A549 (cell line): Measurements from ENCODE around the gene SRMS. TPM values are rescaled to one million over a fixed set of nuclear protein-coding genes. Genes with fewer than 3 reads are reported as not detected.
A peak's percentile ranks its signal among the peaks of the same experiment; 100 is the strongest.

ENCODE experiments used
- ATAC-seq, 2 experiments: fragments of 200-7000 bp in 1 of 2; fragments of >200 bp in 1 of 2; cut with Nextera tagmentation in 1 of 2; cut with Tn5 transposase in 1 of 2; 3 replicates each; pipeline versions ENCODE4 v1.8.0 to v1.9.1; 2018 to 2020; ENCODE audit warnings: mild to moderate bottlenecking in 1 of 2, moderate library complexity in 1 of 2
- CTCF ChIA-PET: fragments of 300-600 bp; sonication (Branson Sonifier 250); formaldehyde crosslinking; extraction: SDS; loops from one replicate; lab custom pipeline; 2021; ENCODE audit warnings: antibody characterized with exemption, inconsistent platforms; lab: Yijun Ruan, JAX
- POLR2A ChIA-PET: fragments of 350-600 bp; formaldehyde crosslinking; extraction: SDS; loops from one replicate; lab custom pipeline; 2021; ENCODE audit warnings: antibody characterized with exemption, inconsistent platforms; lab: Yijun Ruan, JAX
- DNase-seq, 2 experiments: peaks; one replicate each; pipeline versions ENCODE4 v3.0.0 to v3.0.0-alpha.2; 2011 to 2016; ENCODE audit warnings: low read depth in 1 of 2, low spot score in 1 of 2
- FAIRE-seq: peaks from 2 replicates; lab custom pipeline; 2011; peaks lifted over from hg19 to GRCh38; lab: Jason Lieb, UNC
- H3K27ac ChIP-seq, 2 experiments: fragments of >200 bp; sonication (Bioruptor Twin); formaldehyde crosslinking; 3 replicates each; pipeline ENCODE4 v1.5.1; 2016 to 2017
- H3K4me1 ChIP-seq: fragments of >200 bp; sonication (Bioruptor Twin); formaldehyde crosslinking; 3 replicates; pipeline ENCODE4 v1.6.1; 2016
- H3K4me2 ChIP-seq: fragments of >200 bp; sonication (Bioruptor Twin); formaldehyde crosslinking; 3 replicates; pipeline ENCODE4 v1.6.1; 2016
- H3K4me3 ChIP-seq: fragments of >200 bp; sonication (Bioruptor Twin); formaldehyde crosslinking; 3 replicates; pipeline ENCODE4 v1.5.1; 2016
- H3K9me3 ChIP-seq: fragments of >200 bp; sonication (Bioruptor Twin); formaldehyde crosslinking; 3 replicates; pipeline ENCODE4 v1.6.1; 2016
- BHLHE40 ChIP-seq: IDR thresholded peaks from 2 replicates; pipeline ENCODE4 v1.6.1; 2012; ENCODE audit warnings: low read depth, low read length, inconsistent platforms
- CBX2 ChIP-seq: fragments of 200-600 bp; sonication (generic); IDR thresholded peaks from 2 replicates; pipeline ENCODE4 v1.6.1; 2016; ENCODE audit warnings: low read depth, mild to moderate bottlenecking, borderline replicate concordance
- CBX8 ChIP-seq: fragments of 200-600 bp; sonication (generic); IDR thresholded peaks from 2 replicates; pipeline ENCODE4 v1.6.1; 2016
- CHD2 ChIP-seq: fragments of 150-350 bp; IDR thresholded peaks from 2 replicates; pipeline ENCODE4 v1.6.1; 2014; ENCODE audit warnings: low read length; ENCODE audit not compliant: partially characterized antibody
- EP300 ChIP-seq, 2 experiments: fragments of >200 bp; sonication (Bioruptor Twin); formaldehyde crosslinking; IDR thresholded peaks; 2 replicates in 1 of 2; 3 replicates in 1 of 2; pipeline ENCODE4 v1.6.1; 2016 to 2017
- ESRRA ChIP-seq: fragments of 150-350 bp; IDR thresholded peaks from 2 replicates; pipeline ENCODE4 v1.6.1; 2014; ENCODE audit warnings: mild to moderate bottlenecking, low read length, borderline replicate concordance
- FOSB ChIP-seq: fragments of 250-450 bp; sonication (Bioruptor Pico); IDR thresholded peaks from 2 replicates; pipeline ENCODE4 v1.5.0; 2020; ENCODE audit warnings: mild to moderate bottlenecking, moderate library complexity
- FOSL2 ChIP-seq, 2 experiments: fragments of 450-650 bp in 1 of 2; fragments of >200 bp in 1 of 2; sonication (Bioruptor Twin) in 1 of 2; formaldehyde crosslinking; IDR thresholded peaks; 2 replicates each; pipeline versions ENCODE4 v1.5.0 to v1.6.1; 2016 to 2020; ENCODE audit warnings: mild to moderate bottlenecking in 1 of 2, moderate library complexity in 1 of 2
- KDM5A ChIP-seq: fragments of 200-600 bp; sonication (generic); IDR thresholded peaks from 2 replicates; pipeline ENCODE4 v1.6.1; 2016; ENCODE audit warnings: antibody characterized with exemption, mild to moderate bottlenecking
- MAFK ChIP-seq: fragments of 450-650 bp; IDR thresholded peaks from 2 replicates; pipeline ENCODE4 v1.6.1; 2014; ENCODE audit not compliant: partially characterized antibody
- MYC ChIP-seq: IDR thresholded peaks from 2 replicates; pipeline ENCODE4 v1.6.1; 2012; ENCODE audit warnings: mild to moderate bottlenecking, inconsistent platforms, low read length, improper control_type of control experiment, borderline replicate concordance
- NFE2L2 ChIP-seq: fragments of 150-350 bp; conservative IDR thresholded peaks from 2 replicates; pipeline ENCODE4 v1.6.1; 2014; ENCODE audit warnings: low read length
- PHF8 ChIP-seq: fragments of 200-600 bp; sonication (generic); IDR thresholded peaks from 2 replicates; pipeline ENCODE4 v1.6.1; 2016; ENCODE audit warnings: low read depth, mild to moderate bottlenecking, antibody characterized with exemption, moderate library complexity, borderline replicate concordance
- POLR2A ChIP-seq: IDR thresholded peaks from 2 replicates; pipeline ENCODE4 v1.6.1; 2012; ENCODE audit warnings: mild to moderate bottlenecking, low read length
- RCOR1 ChIP-seq: fragments of 150-350 bp; IDR thresholded peaks from 2 replicates; pipeline ENCODE4 v1.6.1; 2014; ENCODE audit warnings: antibody characterized with exemption, low read length, low read depth
- RFX5 ChIP-seq: fragments of 450-650 bp; IDR thresholded peaks from 2 replicates; pipeline ENCODE4 v1.7.1; 2014; ENCODE audit warnings: antibody characterized with exemption, mild to moderate bottlenecking, moderate library complexity
- SMC3 ChIP-seq: fragments of >200 bp; sonication (Bioruptor Twin); formaldehyde crosslinking; IDR thresholded peaks from 3 replicates; pipeline ENCODE4 v1.6.1; 2018; ENCODE audit warnings: inconsistent platforms
- SREBF2 ChIP-seq: fragments of 450-650 bp; IDR thresholded peaks from 2 replicates; pipeline ENCODE4 v1.6.1; 2014; ENCODE audit warnings: mild to moderate bottlenecking, moderate library complexity
- TFCP2L1 ChIP-seq: fragments of 250-450 bp; sonication (Bioruptor Pico); IDR thresholded peaks from 2 replicates; pipeline ENCODE4 v1.5.0; 2021; ENCODE audit warnings: mild to moderate bottlenecking
- WGBS: methylation state at CpG from one replicate; pipeline ENCODE4 v1.1.6; 2017; ENCODE audit errors: missing lambda C conversion rate; 5-methylcytosine and 5-hydroxymethylcytosine counted together
- polyA plus RNA-seq, 4 experiments: library from polyadenylated mRNA; depleted of rRNA in 3 of 4; stranded (reverse); fragments of >200 nt; fragmentation: RNase III in 1 of 4; extraction: RNeasy Plus Mini Kit Qiagen cat#74134 plus additional on column Dnase treatment in 1 of 4; gene quantifications; 2 replicates in 3 of 4; 3 replicates in 1 of 4; pipeline ENCODE4 v1.2.3, GENCODE V29; 2011 to 2017
- TF ChIP-seq, protein P1 (sequence below): fragments of >200 bp; sonication (Bioruptor Twin); formaldehyde crosslinking; IDR thresholded peaks from 3 replicates; pipeline ENCODE4 v1.6.1; 2016
- TF ChIP-seq, protein P2 (sequence below): IDR thresholded peaks from 2 replicates; pipeline ENCODE4 v1.6.1; 2012
- TF ChIP-seq, protein P3 (sequence below): fragments of >200 bp; sonication (Bioruptor Twin); formaldehyde crosslinking; IDR thresholded peaks from 2 replicates; pipeline ENCODE4 v1.6.1; 2016
- TF ChIP-seq, protein P4 (sequence below): fragments of 250-450 bp; sonication (Bioruptor Pico); IDR thresholded peaks from 2 replicates; pipeline ENCODE4 v1.5.0; 2020; ENCODE audit warnings: low read depth, mild to moderate bottlenecking, moderate library complexity

Gene SRMS
- polyA plus RNA-seq, 2 of the 4 experiments (the other 2 are of a cell fraction) = not detected

DNA sequence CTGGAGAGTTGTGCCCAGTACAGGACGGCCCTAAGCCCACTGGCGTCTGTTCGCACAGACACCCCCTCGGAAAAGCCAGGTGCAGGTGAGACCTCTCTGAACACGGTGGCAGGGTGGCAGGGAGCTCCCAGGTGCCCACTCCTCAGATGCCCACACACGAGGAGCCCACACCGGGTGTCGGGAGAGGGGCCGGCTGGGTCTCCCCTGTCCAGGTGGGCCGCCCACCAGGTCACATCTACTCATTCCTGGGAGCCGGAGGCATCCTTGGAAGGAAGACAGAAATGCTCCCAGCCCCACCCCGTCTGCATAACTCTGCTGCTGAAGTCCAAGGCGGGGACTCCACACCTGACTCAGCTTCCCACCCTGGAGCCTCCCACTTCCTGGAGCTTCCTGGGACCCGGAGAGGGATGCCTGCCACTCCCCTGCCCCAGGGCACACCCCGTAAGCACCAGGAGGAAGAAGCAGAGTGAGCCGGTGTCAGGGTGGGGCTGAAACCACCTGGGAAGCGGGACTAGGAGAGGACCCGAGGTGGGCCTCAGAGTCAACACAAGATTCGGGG, 2.5 kb downstream of the SRMS start:
- 57% methylated on average over 6 of the region's 19 CpGs for WGBS
- DNase-seq (peak; percentile 75 to 78), ATAC-seq (peak; percentile 38 to 59), FAIRE-seq (no peak)
- Histone ChIP-seq H3K4me2 (peak overlapping the region; percentile 42; the same call in 2 of the 3 replicates), H3K4me1 (peaks cover 11% of the 10 kb centered on the region), H3K4me3 (no peak overlapping the region), H3K27ac (peak overlapping the region in 1 of 2 experiments; percentile 66; a peak in 3 of 6 replicates), H3K9me3 (no peaks in the 10 kb centered on the region)
- no peak for TF ChIP-seq FOSB (CRISPR knock-in tag)
- TF ChIP-seq MAFK = peak; percentile 24
- TF ChIP-seq KDM5A = no peak
- CTCF ChIA-PET = interaction anchor here (1.0 to 3.3 kb wide), 3 partner anchors 7 to 429 kb away, joined by 3 to 22 read pairs (median 4); partner anchors contain the start of gene PTK6
- POLR2A ChIA-PET = interaction anchor here (0.7 kb wide), 1 partner anchor 320 kb away, joined by 3 read pairs; the partner anchor contains the start of gene TPD52L2

DNA sequence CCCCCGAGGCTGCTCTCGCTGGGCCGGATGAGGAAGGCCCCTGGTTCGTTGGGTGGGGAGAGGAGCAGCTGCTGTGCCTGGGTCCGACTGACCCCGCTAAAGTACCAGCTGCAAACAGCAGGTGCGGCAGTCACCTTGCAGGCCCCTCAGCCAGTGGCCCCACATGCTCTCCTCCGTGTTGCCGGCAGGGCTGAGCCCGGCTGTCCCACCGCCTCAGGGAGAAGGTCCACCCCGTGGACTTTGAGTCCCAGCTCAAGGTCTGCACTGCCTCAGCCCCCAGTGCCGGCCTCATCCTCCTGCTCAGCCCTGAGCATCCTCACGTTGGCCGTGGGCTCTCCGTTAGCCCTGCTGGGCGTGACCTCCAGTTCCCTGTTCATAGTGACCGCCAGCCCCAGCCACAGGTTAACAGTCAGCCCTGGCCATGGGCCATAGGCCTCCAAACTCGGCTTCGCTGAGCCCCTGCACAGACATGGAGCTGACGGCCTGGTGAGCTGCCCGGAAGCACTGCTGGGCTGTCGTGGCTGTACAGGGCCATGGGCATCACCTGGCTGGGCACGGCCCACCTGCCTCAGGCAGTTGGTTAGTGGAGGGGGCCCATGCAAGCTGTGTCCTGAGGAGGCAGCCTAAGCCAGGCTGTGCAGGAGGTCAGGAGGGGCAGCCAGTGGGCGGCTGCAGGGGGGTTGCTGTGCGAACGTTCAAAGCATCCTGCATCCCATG, 3.1 kb downstream of the SRMS start:
- FAIRE-seq (no peak), DNase-seq (no peak), ATAC-seq (peak; percentile 1 to 14; a peak in 3 of 6 replicates)
- Histone ChIP-seq H3K27ac (peak overlapping the region in 1 of 2 experiments; percentile 66; a peak in 1 of 6 replicates), H3K4me3 (no peak overlapping the region), H3K4me2 (no peak overlapping the region), H3K9me3 (no peaks in the 10 kb centered on the region), H3K4me1 (peaks cover 11% of the 10 kb centered on the region)
- POLR2A ChIA-PET = interaction anchor here (0.7 kb wide), 1 partner anchor 321 kb away, joined by 3 read pairs; the partner anchor contains the start of gene TPD52L2
- no peak for TF ChIP-seq MYC
- TF ChIP-seq SMC3 = no peak
- no peak for TF ChIP-seq PHF8
- TF ChIP-seq RFX5 = no peak
- TF ChIP-seq, protein P1, sequence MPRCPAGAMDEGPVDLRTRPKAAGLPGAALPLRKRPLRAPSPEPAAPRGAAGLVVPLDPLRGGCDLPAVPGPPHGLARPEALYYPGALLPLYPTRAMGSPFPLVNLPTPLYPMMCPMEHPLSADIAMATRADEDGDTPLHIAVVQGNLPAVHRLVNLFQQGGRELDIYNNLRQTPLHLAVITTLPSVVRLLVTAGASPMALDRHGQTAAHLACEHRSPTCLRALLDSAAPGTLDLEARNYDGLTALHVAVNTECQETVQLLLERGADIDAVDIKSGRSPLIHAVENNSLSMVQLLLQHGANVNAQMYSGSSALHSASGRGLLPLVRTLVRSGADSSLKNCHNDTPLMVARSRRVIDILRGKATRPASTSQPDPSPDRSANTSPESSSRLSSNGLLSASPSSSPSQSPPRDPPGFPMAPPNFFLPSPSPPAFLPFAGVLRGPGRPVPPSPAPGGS = no peak
- TF ChIP-seq CBX8 = no peak
- no peak for TF ChIP-seq POLR2A
- CTCF ChIA-PET = interaction anchor here (0.7 to 1.3 kb wide), 2 partner anchors 123 to 319 kb away, joined by 3 read pairs; no protein-coding TSS in a partner anchor
- WGBS = 78% methylated on average over 15 of the region's 27 CpGs

DNA sequence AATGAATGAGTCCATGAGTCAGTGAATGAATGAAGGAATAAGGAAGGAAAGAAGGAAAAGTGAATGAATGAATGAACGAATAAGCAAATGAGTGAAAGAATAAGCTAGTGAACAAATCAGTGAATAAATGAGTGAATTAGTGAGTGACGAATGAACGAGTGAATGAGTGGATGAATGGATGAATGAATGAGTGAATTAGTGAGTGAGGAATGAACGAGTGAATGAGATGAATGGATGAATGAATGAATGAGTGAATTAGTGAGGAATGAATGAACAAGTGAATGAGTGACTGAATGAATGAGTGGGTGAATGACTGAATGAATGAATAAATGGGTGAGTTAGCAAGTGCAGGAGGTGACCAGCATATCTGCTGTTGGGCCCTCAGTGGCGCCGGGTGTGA, 3.8 kb downstream of the SRMS start:
- ChIA-PET CTCF (interaction anchor here (1.3 kb wide), 1 partner anchor 320 kb away, joined by 3 read pairs; no protein-coding TSS in a partner anchor), POLR2A (interaction anchor here (0.6 kb wide), 1 partner anchor 407 kb away, joined by 5 read pairs; no protein-coding TSS in a partner anchor)
- 83% methylated on average over 6 of the region's 6 CpGs for WGBS

DNA sequence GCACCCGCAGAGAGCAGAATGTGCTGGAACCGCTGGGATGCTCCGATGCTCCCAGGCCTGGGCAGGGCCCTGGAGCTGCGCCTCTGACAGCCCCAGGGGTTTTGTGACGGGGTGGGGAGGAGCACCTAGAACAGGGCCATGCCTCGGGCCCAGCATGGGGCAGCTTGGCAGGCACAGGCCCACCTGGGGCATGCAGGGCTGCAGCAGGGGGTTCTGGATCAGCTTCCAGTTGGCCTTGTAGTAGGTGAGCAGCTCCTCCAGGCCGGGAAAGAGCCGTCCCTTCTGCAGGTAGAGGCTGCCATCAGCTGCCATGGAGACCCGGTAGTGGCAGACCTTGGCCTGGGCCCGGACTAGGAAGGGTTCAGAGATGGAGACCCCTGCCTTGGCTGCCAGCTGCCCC, 4.4 kb downstream of the SRMS start:
- CTCF ChIA-PET = no interaction called here
- H3K4me3 ChIP-seq = no peak overlapping the region
- POLR2A ChIA-PET = interaction anchor here (0.6 kb wide), 1 partner anchor 407 kb away, joined by 5 read pairs; no protein-coding TSS in a partner anchor
- TF ChIP-seq FOSB (CRISPR knock-in tag) (no peak), CBX8 (no peak), CBX2 (no peak), FOSL2 (IDR thresholded peaks at IDR 0.05) (no peak), FOSL2 (CRISPR knock-in tag; IDR thresholded peaks at IDR 0.05) (no peak), RFX5 (no peak), CHD2 (no peak), TFCP2L1 (no peak), EP300 (IDR thresholded peaks at IDR 0.05) (no peak), RCOR1 (no peak), ESRRA (no peak)
- TF ChIP-seq, protein P2, sequence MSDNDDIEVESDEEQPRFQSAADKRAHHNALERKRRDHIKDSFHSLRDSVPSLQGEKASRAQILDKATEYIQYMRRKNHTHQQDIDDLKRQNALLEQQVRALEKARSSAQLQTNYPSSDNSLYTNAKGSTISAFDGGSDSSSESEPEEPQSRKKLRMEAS = no peak
- TF ChIP-seq, protein P3, sequence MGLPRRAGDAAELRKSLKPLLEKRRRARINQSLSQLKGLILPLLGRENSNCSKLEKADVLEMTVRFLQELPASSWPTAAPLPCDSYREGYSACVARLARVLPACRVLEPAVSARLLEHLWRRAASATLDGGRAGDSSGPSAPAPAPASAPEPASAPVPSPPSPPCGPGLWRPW = no peak

More for the DNA sequence above, 3.8 kb downstream of the SRMS start:
- no peak for DNase-seq
- no peak for ATAC-seq
- no peak overlapping the region for H3K4me3 ChIP-seq
- no peaks in the 10 kb centered on the region for H3K9me3 ChIP-seq
- H3K4me1 ChIP-seq = peaks cover 14% of the 10 kb centered on the region
- TF ChIP-seq SREBF2 = no peak
- no peak for TF ChIP-seq BHLHE40
- TF ChIP-seq NFE2L2 = no peak
- TF ChIP-seq TFCP2L1 = no peak
- TF ChIP-seq, protein P4, sequence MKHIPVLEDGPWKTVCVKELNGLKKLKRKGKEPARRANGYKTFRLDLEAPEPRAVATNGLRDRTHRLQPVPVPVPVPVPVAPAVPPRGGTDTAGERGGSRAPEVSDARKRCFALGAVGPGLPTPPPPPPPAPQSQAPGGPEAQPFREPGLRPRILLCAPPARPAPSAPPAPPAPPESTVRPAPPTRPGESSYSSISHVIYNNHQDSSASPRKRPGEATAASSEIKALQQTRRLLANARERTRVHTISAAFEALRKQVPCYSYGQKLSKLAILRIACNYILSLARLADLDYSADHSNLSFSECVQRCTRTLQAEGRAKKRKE = no peak
- FAIRE-seq = no peak
- H3K27ac ChIP-seq = no peak overlapping the region
- H3K4me2 ChIP-seq = no peak overlapping the region

More for the DNA sequence above, 4.4 kb downstream of the SRMS start:
- 85% methylated on average over 5 of the region's 10 CpGs for WGBS
- Histone ChIP-seq H3K9me3 (no peaks in the 10 kb centered on the region), H3K4me2 (no peak overlapping the region), H3K27ac (no peak overlapping the region), H3K4me1 (peaks cover 19% of the 10 kb centered on the region)
- DNase-seq = no peak
- FAIRE-seq = no peak
- ATAC-seq = no peak
